Measurements from ENCODE around the gene C19orf25.

DNA sequence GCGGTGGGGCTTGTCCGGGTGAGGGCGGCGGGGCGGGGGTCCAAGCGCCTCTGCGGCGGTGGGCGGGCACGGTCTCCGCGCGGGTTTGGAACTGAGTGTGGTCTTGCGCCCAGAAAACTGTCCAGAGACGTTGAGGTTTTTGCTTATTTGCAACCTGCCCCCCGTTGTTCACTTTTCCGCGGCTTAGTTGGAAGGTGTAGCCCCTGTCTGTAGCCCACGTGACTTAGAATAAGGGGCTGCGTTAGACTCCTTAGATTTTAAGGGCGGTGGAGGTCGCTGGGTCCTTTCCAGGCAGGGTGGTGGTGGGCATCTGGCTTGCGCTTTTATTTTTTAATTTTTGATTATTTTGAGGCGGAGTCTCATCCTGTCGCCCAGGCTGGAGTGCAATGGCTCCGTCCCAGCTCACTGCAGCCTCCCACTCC, 40.1 kb downstream of the C19orf25 start:
- TF ChIP-seq, protein P1, sequence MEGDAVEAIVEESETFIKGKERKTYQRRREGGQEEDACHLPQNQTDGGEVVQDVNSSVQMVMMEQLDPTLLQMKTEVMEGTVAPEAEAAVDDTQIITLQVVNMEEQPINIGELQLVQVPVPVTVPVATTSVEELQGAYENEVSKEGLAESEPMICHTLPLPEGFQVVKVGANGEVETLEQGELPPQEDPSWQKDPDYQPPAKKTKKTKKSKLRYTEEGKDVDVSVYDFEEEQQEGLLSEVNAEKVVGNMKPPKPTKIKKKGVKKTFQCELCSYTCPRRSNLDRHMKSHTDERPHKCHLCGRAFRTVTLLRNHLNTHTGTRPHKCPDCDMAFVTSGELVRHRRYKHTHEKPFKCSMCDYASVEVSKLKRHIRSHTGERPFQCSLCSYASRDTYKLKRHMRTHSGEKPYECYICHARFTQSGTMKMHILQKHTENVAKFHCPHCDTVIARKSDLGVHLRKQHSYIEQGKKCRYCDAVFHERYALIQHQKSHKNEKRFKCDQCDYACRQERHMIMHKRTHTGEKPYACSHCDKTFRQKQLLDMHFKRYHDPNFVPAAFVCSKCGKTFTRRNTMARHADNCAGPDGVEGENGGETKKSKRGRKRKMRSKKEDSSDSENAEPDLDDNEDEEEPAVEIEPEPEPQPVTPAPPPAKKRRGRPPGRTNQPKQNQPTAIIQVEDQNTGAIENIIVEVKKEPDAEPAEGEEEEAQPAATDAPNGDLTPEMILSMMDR (IDR thresholded peaks at IDR 0.05): no peak
- TF ChIP-seq POLR2A (IDR thresholded peaks at IDR 0.05): no peak
